Measurements from ENCODE around the gene RASSF3. TPM values are rescaled to one million over a fixed set of nuclear protein-coding genes. Genes with fewer than 3 reads are reported as not detected.

The RASSF3 gene
- total RNA-seq, 2 donors from 2014 or later = 13.5 to 21.3 TPM

- Histone ChIP-seq H3K27ac (no peak overlapping the region), H3K36me3 (replicated peaks in 1 of 2; ENCODE audit: insufficient read depth in 1 of 2, low read depth in 2 of 2) (no peaks in the 10 kb centered on the region), H3K4me1 (peaks cover 9% of the 10 kb centered on the region), H3K27me3 (no peaks in the 10 kb centered on the region), H3K9me3 (no peaks in the 10 kb centered on the region), H3K4me3 (no peak overlapping the region)
- WGBS, 2 donors = 88 to 93% methylated on average over 4 to 8 of the region's 8 CpGs
- TF ChIP-seq CTCF (IDR thresholded peaks at IDR 0.05) (no peak), POLR2A (IDR thresholded peaks at IDR 0.05) (no peak)
- no peak for ATAC-seq
- DNase-seq = no peak
- intact Hi-C loops (cut with DNase I) = no loop called here
Observed at GRCh38 chr12:64567570-64567969, 42.7 kb upstream of the RASSF3 start.

GRCh38 chr12:64568298-64568697, 42.0 kb upstream of the RASSF3 start:
- Histone ChIP-seq H3K4me1 (peaks cover 9% of the 10 kb centered on the region), H3K4me3 (no peak overlapping the region), H3K27me3 (no peaks in the 10 kb centered on the region), H3K36me3 (replicated peaks in 1 of 2; ENCODE audit: insufficient read depth in 1 of 2, low read depth in 2 of 2) (no peaks in the 10 kb centered on the region), H3K9me3 (no peaks in the 10 kb centered on the region), H3K27ac (no peak overlapping the region)
- TF ChIP-seq CTCF (IDR thresholded peaks at IDR 0.05) = no peak
- TF ChIP-seq POLR2A (IDR thresholded peaks at IDR 0.05) = no peak
- WGBS, 2 donors = 78 to 82% methylated on average over 6 of the region's 6 CpGs
- no peak for ATAC-seq
- no peak for DNase-seq
- intact Hi-C loops (cut with DNase I) = no loop called here

GRCh38 chr12:64569923-64570691, 40.2 kb upstream of the RASSF3 start:
- peaks cover 9% of the 10 kb centered on the region for H3K4me1 ChIP-seq
- no peaks in the 10 kb centered on the region for H3K36me3 ChIP-seq (replicated peaks in 1 of 2; ENCODE audit: insufficient read depth in 1 of 2, low read depth in 2 of 2)
- H3K27ac ChIP-seq = no peak overlapping the region
- H3K9me3 ChIP-seq = peaks cover 0 to 8% (median 0%) of the 10 kb centered on the region in 3 donors
- DNase-seq (no peak), ATAC-seq (no peak)
- H3K27me3 ChIP-seq = no peaks in the 10 kb centered on the region
- TF ChIP-seq CTCF (IDR thresholded peaks at IDR 0.05) = no peak
- no peak for TF ChIP-seq POLR2A (IDR thresholded peaks at IDR 0.05)
- 78 to 86% methylated on average over 6 of the region's 6 CpGs for WGBS, 2 donors
- H3K4me3 ChIP-seq = no peak overlapping the region
- intact Hi-C loops (cut with DNase I) = no loop called here

GRCh38 chr12:64571411-64571810, 38.9 kb upstream of the RASSF3 start:
- ATAC-seq = no peak
- H3K27ac ChIP-seq = no peak overlapping the region
- H3K4me3 ChIP-seq = no peak overlapping the region

More at GRCh38 chr12:64571411-64571810, 38.9 kb upstream of the RASSF3 start:
- TF ChIP-seq CTCF (IDR thresholded peaks at IDR 0.05) (no peak), POLR2A (IDR thresholded peaks at IDR 0.05) (no peak)
- intact Hi-C loops (cut with DNase I) = no loop called here
- WGBS, 2 donors = 37 to 43% methylated on average over 2 of the region's 2 CpGs
- peaks cover 9% of the 10 kb centered on the region for H3K4me1 ChIP-seq
- H3K27me3 ChIP-seq = no peaks in the 10 kb centered on the region
- no peaks in the 10 kb centered on the region for H3K36me3 ChIP-seq (replicated peaks in 1 of 2; ENCODE audit: insufficient read depth in 1 of 2, low read depth in 2 of 2)
- peaks cover 0 to 10% (median 0%) of the 10 kb centered on the region in 3 donors for H3K9me3 ChIP-seq
- no peak for DNase-seq

All from body of pancreas (tissue), 4 donors.